ENCODE results near the gene SPRR5. TPM values are rescaled to one million over a fixed set of nuclear protein-coding genes. Genes with fewer than 3 reads are reported as not detected.

The SPRR5 gene
- total RNA-seq, 1 donor, result not detected

DNA sequence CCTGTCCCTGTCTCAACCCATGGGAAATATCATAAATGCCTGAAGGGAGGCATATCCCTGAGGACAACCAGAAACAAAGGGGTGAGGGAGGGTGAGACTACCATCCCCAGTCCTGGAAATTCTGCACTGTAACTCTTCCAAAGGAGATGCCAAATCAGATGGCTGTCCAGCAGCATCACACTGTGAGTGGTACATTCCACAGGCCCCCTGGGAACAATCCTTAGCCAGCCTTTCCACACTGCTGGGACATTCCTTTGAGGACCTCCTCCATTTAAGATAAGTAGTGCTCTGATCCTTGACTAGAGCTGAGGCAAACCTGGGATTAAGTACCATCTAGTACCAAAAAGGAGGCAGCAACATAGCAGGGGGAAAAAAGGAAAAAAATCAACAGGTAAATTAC, 27.9 kb upstream of the SPRR5 start:
- DNase-seq (ENCODE audit: low read depth), result peak; percentile 1
- no peak overlapping the region for H3K4me3 ChIP-seq (ENCODE audit: low read depth, low read length)
- TF ChIP-seq, protein P1, sequence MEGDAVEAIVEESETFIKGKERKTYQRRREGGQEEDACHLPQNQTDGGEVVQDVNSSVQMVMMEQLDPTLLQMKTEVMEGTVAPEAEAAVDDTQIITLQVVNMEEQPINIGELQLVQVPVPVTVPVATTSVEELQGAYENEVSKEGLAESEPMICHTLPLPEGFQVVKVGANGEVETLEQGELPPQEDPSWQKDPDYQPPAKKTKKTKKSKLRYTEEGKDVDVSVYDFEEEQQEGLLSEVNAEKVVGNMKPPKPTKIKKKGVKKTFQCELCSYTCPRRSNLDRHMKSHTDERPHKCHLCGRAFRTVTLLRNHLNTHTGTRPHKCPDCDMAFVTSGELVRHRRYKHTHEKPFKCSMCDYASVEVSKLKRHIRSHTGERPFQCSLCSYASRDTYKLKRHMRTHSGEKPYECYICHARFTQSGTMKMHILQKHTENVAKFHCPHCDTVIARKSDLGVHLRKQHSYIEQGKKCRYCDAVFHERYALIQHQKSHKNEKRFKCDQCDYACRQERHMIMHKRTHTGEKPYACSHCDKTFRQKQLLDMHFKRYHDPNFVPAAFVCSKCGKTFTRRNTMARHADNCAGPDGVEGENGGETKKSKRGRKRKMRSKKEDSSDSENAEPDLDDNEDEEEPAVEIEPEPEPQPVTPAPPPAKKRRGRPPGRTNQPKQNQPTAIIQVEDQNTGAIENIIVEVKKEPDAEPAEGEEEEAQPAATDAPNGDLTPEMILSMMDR (IDR thresholded peaks at IDR 0.05; ENCODE audit: insufficient read depth, low read length), result no peak

DNA sequence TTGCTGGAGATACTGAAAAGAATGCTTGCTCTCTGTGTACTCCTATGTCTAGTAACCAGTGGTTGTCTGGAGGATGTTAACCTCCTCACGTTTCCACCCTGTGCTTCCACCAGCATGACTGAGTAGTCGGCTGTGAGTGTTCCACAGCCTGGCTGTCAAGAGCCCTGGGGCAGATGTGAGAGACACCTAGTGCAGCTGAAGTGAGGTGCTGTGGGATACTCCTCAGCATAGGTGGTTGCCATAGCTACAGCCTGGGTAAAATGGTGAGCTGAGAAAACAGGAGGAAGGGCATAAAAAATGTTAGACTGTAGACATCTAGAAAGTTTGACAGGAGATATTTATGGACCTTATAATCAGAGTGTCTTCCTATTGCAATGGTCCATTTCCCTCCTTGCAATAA, 22.8 kb upstream of the SPRR5 start:
- TF ChIP-seq, protein P1 (IDR thresholded peaks at IDR 0.05; ENCODE audit: insufficient read depth, low read length), result no peak

GRCh38 chr1:152926091-152926490, 20.9 kb upstream of the SPRR5 start:
- no peak overlapping the region for H3K4me3 ChIP-seq (ENCODE audit: low read depth, low read length)
- peak; percentile 46 for DNase-seq (ENCODE audit: low read depth)
- TF ChIP-seq, protein P1 (IDR thresholded peaks at IDR 0.05; ENCODE audit: insufficient read depth, low read length), result peak; percentile 55

More for the DNA sequence above, 22.8 kb upstream of the SPRR5 start:
- no peak for DNase-seq (ENCODE audit: low read depth)
- no peak overlapping the region for H3K4me3 ChIP-seq (ENCODE audit: low read depth, low read length)

DNA sequence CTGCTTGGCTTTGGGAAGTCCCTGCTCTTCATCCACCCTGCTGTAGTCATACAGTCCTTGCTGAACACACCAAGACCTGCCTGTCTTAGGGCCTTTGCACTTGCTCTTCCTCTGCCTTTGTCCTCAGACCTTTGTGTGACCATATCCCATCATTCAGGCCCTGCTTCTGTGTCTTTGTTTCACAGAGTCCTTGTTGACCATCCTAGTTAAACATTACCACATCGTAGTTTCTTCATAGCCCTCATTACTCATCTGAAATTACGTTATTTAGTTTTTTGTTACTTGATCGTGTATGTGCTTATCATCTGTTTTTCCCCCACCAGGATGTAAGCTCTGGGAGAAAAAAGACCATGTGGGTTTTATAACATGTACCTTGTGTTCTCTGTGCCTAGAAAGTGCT, 18.3 kb upstream of the SPRR5 start:
- no peak for DNase-seq (ENCODE audit: low read depth)
- H3K4me3 ChIP-seq (ENCODE audit: low read depth, low read length), result no peak overlapping the region
- TF ChIP-seq, protein P1 (IDR thresholded peaks at IDR 0.05; ENCODE audit: insufficient read depth, low read length), result no peak

DNA sequence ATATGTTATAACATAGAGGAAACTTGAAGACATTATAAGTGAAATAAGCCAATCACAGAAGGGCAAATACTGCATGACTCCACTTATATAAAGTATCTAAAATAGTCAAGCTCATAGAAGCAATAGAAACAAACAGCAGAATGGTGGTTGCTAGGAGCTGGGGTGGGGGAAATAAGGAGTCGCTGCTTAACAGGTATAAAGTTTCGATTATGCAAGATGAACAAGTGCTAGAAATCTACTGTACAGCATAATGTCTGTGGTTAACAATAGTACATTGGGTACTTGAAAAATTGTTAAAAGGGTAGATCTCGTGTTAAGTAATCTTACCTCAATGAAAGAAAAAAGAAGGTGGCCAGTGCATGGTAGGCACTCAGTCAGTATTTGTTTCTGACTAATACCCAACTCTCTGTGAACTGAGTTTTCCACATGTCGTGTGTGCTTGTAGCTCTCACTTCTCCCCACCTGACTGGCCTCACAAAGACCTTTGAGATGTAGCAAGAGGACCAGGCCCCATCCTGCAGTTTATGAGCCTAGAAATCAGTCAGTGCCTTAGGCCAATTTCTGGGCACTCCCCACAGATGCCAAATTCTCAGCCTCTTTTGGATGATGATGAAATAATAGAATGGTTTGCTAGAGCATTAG, 14.7 kb upstream of the SPRR5 start:
- no peak overlapping the region for H3K4me3 ChIP-seq (ENCODE audit: low read depth, low read length)
- TF ChIP-seq, protein P1 (IDR thresholded peaks at IDR 0.05; ENCODE audit: insufficient read depth, low read length), result no peak
- no peak for DNase-seq (ENCODE audit: low read depth)

- DNase-seq (ENCODE audit: low read depth), result no peak
- TF ChIP-seq, protein P1 (IDR thresholded peaks at IDR 0.05; ENCODE audit: insufficient read depth, low read length), result no peak
- H3K4me3 ChIP-seq (ENCODE audit: low read depth, low read length), result no peak overlapping the region
Observed at GRCh38 chr1:152933196-152933595, 13.8 kb upstream of the SPRR5 start.

DNA sequence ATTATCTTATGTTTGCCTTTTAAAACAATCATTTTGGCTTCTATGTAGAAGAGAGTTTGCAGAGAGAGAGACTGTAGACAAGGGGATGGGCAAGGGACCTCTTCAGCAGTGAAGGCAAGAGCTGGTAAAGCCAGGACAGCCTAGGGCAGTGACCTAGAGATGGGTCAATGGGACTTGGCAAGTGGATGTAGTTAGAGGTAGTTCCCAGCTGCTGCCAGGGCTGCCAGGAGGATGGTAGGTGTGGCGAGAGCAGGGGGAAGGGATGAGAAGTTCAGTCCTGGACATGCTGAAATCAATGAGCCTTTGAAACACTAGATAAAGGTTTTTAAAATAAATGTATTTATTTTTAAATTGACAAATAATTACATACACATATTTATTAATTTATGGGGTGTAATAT, 6.4 kb upstream of the SPRR5 start:
- no peak overlapping the region for H3K4me3 ChIP-seq (ENCODE audit: low read depth, low read length)
- TF ChIP-seq, protein P1 (IDR thresholded peaks at IDR 0.05; ENCODE audit: insufficient read depth, low read length), result no peak
- DNase-seq (ENCODE audit: low read depth), result no peak
